Neuronal stem cell (in vitro differentiated cells): ENCODE data around the gene B4GALT5.

ENCODE experiments used
- DNase-seq: peaks from one replicate; pipeline ENCODE4 v3.0.0-alpha.2; 2013; ENCODE audit warnings: low spot score
- H2AFZ ChIP-seq: one replicate; pipeline ENCODE4 v1.6.1; 2013; ENCODE audit warnings: mild to moderate bottlenecking, low read length, inconsistent platforms
- H2AK5ac ChIP-seq: 2 replicates; pipeline ENCODE4 v1.6.1; 2013; ENCODE audit warnings: low read depth, mild to moderate bottlenecking, inconsistent platforms, low read length, moderate library complexity, mixed read lengths
- H2BK120ac ChIP-seq: 2 replicates; pipeline ENCODE4 v1.6.1; 2013; ENCODE audit warnings: low read depth, mild to moderate bottlenecking, inconsistent platforms, low read length, moderate library complexity, mixed read lengths
- H2BK12ac ChIP-seq: one replicate; pipeline ENCODE4 v1.6.1; 2013; ENCODE audit warnings: low read length, inconsistent platforms
- H2BK15ac ChIP-seq: 2 replicates; pipeline ENCODE4 v1.6.1; 2013; ENCODE audit warnings: mild to moderate bottlenecking, low read length, inconsistent platforms, mixed read lengths
- H2BK5ac ChIP-seq: one replicate; pipeline ENCODE4 v1.6.1; 2013; ENCODE audit warnings: inconsistent platforms, mild to moderate bottlenecking, low read length, moderate library complexity
- H3K14ac ChIP-seq: one replicate; pipeline ENCODE4 v1.6.1; 2013; ENCODE audit warnings: low read length, inconsistent platforms
- H3K18ac ChIP-seq: 2 replicates; pipeline ENCODE4 v1.6.1; 2013; ENCODE audit warnings: low read length, inconsistent platforms
- H3K23ac ChIP-seq: 2 replicates; pipeline ENCODE4 v1.6.1; 2013; ENCODE audit warnings: low read depth, mild to moderate bottlenecking, mixed read lengths, low read length, inconsistent platforms; ENCODE audit not compliant: poor library complexity
- H3K27ac ChIP-seq: replicated peaks from 3 replicates; pipeline ENCODE4 v1.5.1; 2013; ENCODE audit warnings: low read length, inconsistent platforms
- H3K27me3 ChIP-seq, 3 experiments: 2 replicates each; pipeline ENCODE4 v1.6.1; 2013; ENCODE audit warnings: low read length in 3 of 3, mild to moderate bottlenecking in 2 of 3, inconsistent platforms in 1 of 3, low read depth in 1 of 3, mixed read lengths in 1 of 3, moderate library complexity in 1 of 3; ENCODE audit not compliant: control insufficient read depth in 3 of 3, insufficient read depth in 3 of 3
- H3K36me3 ChIP-seq, 2 donors: replicated peaks in 1 of 2; 2 replicates each; pipeline ENCODE4 v1.6.1; 2013; ENCODE audit warnings: low read length in 2 of 2; ENCODE audit not compliant: control insufficient read depth in 2 of 2, insufficient read depth in 2 of 2
- H3K4ac ChIP-seq: 2 replicates; pipeline ENCODE4 v1.6.1; 2013; ENCODE audit warnings: inconsistent platforms, mild to moderate bottlenecking, low read length, moderate library complexity
- H3K4me1 ChIP-seq, 2 donors: 1 replicate in 1 of 2; 2 replicates in 1 of 2; pipeline ENCODE4 v1.6.1; 2013; ENCODE audit warnings: low read length in 2 of 2, low read depth in 1 of 2; ENCODE audit not compliant: control insufficient read depth in 2 of 2, insufficient read depth in 1 of 2
- H3K4me2 ChIP-seq: one replicate; pipeline ENCODE4 v1.6.1; 2013; ENCODE audit warnings: mild to moderate bottlenecking, low read length, inconsistent platforms; ENCODE audit not compliant: insufficient read depth, poor library complexity, severe bottlenecking
- H3K4me3 ChIP-seq, 2 donors: 2 replicates each; pipeline ENCODE4 v1.5.1; 2013; ENCODE audit warnings: low read length in 2 of 2, mild to moderate bottlenecking in 2 of 2, inconsistent platforms in 1 of 2, moderate library complexity in 1 of 2
- H3K79me1 ChIP-seq: one replicate; pipeline ENCODE4 v1.6.1; 2013; ENCODE audit warnings: low read depth, mild to moderate bottlenecking, inconsistent platforms, low read length, moderate library complexity
- H3K9ac ChIP-seq: one replicate; pipeline ENCODE4 v1.6.1; 2013; ENCODE audit warnings: mild to moderate bottlenecking, low read depth, low read length, inconsistent platforms; ENCODE audit not compliant: poor library complexity
- H3K9me3 ChIP-seq, 2 donors: replicated peaks in 1 of 2; 2 replicates each; pipeline versions ENCODE3 to v1.6.1; 2013; ENCODE audit warnings: low read length in 2 of 2, mild to moderate bottlenecking in 2 of 2, inconsistent platforms in 1 of 2, low read depth in 1 of 2, mixed read lengths in 1 of 2, moderate library complexity in 1 of 2; ENCODE audit not compliant: control insufficient read depth in 2 of 2, insufficient read depth in 1 of 2
- H4K8ac ChIP-seq: one replicate; pipeline ENCODE4 v1.6.1; 2013; ENCODE audit warnings: low read depth, mild to moderate bottlenecking, inconsistent platforms, low read length, moderate library complexity
- H4K91ac ChIP-seq: one replicate; pipeline ENCODE4 v1.6.1; 2013; ENCODE audit warnings: low read length, low read depth, mild to moderate bottlenecking, inconsistent platforms; ENCODE audit not compliant: poor library complexity
- WGBS, 2 donors: extraction: QIAGEN DNeasy Blood & Tissue Kit; methylation state at CpG; one replicate each; pipeline ENCODE4 v1.1.7; 2013; ENCODE audit warnings: missing lambda C conversion rate in 2 of 2, mixed read lengths in 1 of 2; ENCODE audit not compliant: insufficient read length in 2 of 2, insufficient replicate concordance in 1 of 2; ENCODE audit errors: extremely low coverage in 2 of 2; 5-methylcytosine and 5-hydroxymethylcytosine counted together

The B4GALT5 gene

GRCh38 chr20:49759266-49759950 is 45.7 kb upstream of the B4GALT5 start:
- Histone ChIP-seq H3K9ac (no peak overlapping the region), H4K8ac (no peak overlapping the region), H2BK12ac (no peak overlapping the region), H2BK5ac (no peak overlapping the region), H3K4me2 (no peak overlapping the region), H3K27ac (no peak overlapping the region), H2AK5ac (no peak overlapping the region), H4K91ac (no peak overlapping the region), H3K4me1 (peaks cover 7 to 8% of the 10 kb centered on the region in 2 donors), H3K23ac (no peak overlapping the region), H3K9me3 (no peaks in the 10 kb centered on the region), H3K4ac (no peak overlapping the region), H3K27me3 (no peaks in the 10 kb centered on the region), H2BK120ac (no peak overlapping the region), H3K14ac (no peak overlapping the region), H3K4me3 (no peak overlapping the region), H3K79me1 (no peaks in the 10 kb centered on the region), H2AFZ (peak overlapping the region; percentile 77), H3K36me3 (no peaks in the 10 kb centered on the region), H3K18ac (no peak overlapping the region), H2BK15ac (no peak overlapping the region)
- DNase-seq, result no peak
- no CpG with 5 or more reads among the region's 7 CpGs for WGBS, 2 donors

DNA sequence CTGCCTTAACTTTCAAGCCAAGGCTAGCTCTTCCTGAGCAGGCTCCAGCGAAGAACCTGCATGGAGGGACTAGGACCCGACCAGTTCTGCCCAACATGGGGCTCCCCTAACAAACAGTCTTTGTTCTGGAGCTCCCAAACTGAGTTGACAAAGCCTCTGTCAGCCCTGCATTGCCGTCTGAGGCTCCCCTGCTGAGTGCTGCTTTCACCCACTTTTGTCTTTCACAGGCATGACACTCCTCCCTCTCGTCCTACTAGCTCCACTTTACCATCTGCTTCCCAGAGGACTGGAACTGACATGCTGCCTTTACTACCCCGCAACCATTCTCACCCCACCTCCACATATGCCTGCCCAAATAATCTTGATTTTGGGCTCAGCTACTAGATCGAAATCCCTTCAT is 45.1 kb upstream of the B4GALT5 start:
- H3K14ac ChIP-seq, result no peak overlapping the region
- no peak overlapping the region for H3K4me2 ChIP-seq
- WGBS, 2 donors, result no CpG with 5 or more reads among the region's 6 CpGs

GRCh38 chr20:49757597-49757996 is 43.9 kb upstream of the B4GALT5 start:
- Histone ChIP-seq H2BK5ac (no peak overlapping the region), H4K8ac (no peak overlapping the region), H2AK5ac (no peak overlapping the region), H4K91ac (no peak overlapping the region), H3K9me3 (no peaks in the 10 kb centered on the region), H3K27ac (no peak overlapping the region), H3K4me1 (peaks cover 6 to 12% of the 10 kb centered on the region in 2 donors), H3K18ac (no peak overlapping the region), H3K79me1 (no peaks in the 10 kb centered on the region), H2BK120ac (no peak overlapping the region), H3K23ac (no peak overlapping the region), H3K9ac (no peak overlapping the region), H3K14ac (no peak overlapping the region), H3K36me3 (no peaks in the 10 kb centered on the region), H3K4me2 (no peak overlapping the region), H2BK12ac (no peak overlapping the region), H3K27me3 (no peaks in the 10 kb centered on the region), H2BK15ac (no peak overlapping the region), H3K4me3 (no peak overlapping the region), H2AFZ (no peak overlapping the region), H3K4ac (no peak overlapping the region)
- no peak for DNase-seq
- no CpG with 5 or more reads among the region's 4 CpGs for WGBS, 2 donors

More for the DNA sequence above, 45.1 kb upstream of the B4GALT5 start:
- Histone ChIP-seq H3K27ac (no peak overlapping the region), H3K9ac (no peak overlapping the region), H3K4me1 (peaks cover 7 to 8% of the 10 kb centered on the region in 2 donors), H3K79me1 (no peaks in the 10 kb centered on the region), H4K8ac (no peak overlapping the region), H2BK5ac (no peak overlapping the region), H2BK120ac (no peak overlapping the region), H2BK12ac (no peak overlapping the region), H2AFZ (peak overlapping the region; percentile 77), H3K9me3 (no peaks in the 10 kb centered on the region), H3K23ac (no peak overlapping the region), H3K4ac (no peak overlapping the region), H3K4me3 (no peak overlapping the region), H3K36me3 (no peaks in the 10 kb centered on the region), H3K27me3 (no peaks in the 10 kb centered on the region), H2BK15ac (no peak overlapping the region), H4K91ac (no peak overlapping the region), H3K18ac (peak overlapping the region; percentile 67), H2AK5ac (no peak overlapping the region)
- DNase-seq, result no peak

DNA sequence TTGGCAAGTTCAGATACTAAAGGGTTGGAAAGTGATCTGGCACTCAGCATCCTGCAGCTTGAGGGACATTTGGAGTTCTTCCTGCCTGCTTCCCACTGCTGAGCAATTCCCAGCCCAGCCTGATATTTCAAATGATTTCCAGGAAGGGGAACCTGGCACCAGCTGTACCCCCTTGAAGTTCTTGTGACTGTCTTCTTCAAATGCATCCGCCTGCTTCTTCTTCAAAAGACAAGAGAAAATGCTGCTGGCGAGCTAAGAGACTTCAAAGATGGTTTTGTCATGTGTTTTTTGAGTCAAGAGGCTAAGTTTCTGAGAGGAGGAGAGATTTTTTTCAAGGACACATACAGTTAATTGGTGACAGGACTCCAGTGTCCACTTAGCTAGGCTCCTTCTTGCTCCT is 42.6 kb upstream of the B4GALT5 start:
- no peak for DNase-seq
- Histone ChIP-seq H3K4me2 (no peak overlapping the region), H3K4me1 (peaks cover 5 to 12% of the 10 kb centered on the region in 2 donors), H2BK12ac (no peak overlapping the region), H3K23ac (no peak overlapping the region), H3K27me3 (no peaks in the 10 kb centered on the region), H2BK5ac (no peak overlapping the region), H4K8ac (no peak overlapping the region), H4K91ac (no peak overlapping the region), H3K18ac (no peak overlapping the region), H2AFZ (peak overlapping the region; percentile 30), H3K9ac (no peak overlapping the region), H3K79me1 (no peaks in the 10 kb centered on the region), H3K14ac (no peak overlapping the region), H3K36me3 (no peaks in the 10 kb centered on the region), H2AK5ac (no peak overlapping the region), H3K4ac (no peak overlapping the region), H3K4me3 (no peak overlapping the region), H2BK15ac (no peak overlapping the region), H2BK120ac (no peak overlapping the region), H3K27ac (no peak overlapping the region), H3K9me3 (no peaks in the 10 kb centered on the region)
- WGBS, 2 donors, result no CpG with 5 or more reads among the region's 2 CpGs
